HG02885 (cell line): Measurements from ENCODE around the gene SV2B.

Experiments used
- ATAC-seq: cut with Tn5 transposase; IDR thresholded peaks from one replicate; pipeline ENCODE4 v1.9.1; 2021; ENCODE audit warnings: mild to moderate bottlenecking; ENCODE audit not compliant: unreplicated experiment, poor library complexity

The SV2B gene

GRCh38 chr15:91224755-91225380, 124.8 kb downstream of the SV2B start:
- ATAC-seq, result no peak

- ATAC-seq, result no peak
These were observed 125.7 kb downstream of the SV2B start for GRCh38 chr15:91225741-91226140.

- ATAC-seq, result no peak
These were observed 127.1 kb downstream of the SV2B start for GRCh38 chr15:91227117-91227516.

DNA sequence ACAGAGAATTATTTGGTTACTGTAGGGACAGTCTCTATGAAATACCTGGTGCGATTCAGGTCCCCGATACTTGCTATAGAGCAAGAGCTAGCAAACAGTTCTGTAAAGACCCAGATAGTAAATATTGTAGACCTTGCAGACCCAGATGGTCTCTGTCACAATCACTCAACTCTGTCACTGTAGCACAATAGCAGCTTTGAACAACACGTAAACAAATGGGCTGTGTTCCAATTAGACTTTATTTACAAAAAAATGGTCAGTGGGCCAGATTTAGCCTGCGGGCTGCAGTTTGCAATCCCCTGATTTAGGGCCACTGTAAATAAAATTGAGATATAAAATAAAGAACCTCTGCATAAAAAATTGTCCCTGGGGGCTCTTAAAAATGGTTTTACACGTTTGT, 127.7 kb downstream of the SV2B start:
- ATAC-seq, result no peak

GRCh38 chr15:91228383-91228782, 128.3 kb downstream of the SV2B start:
- ATAC-seq, result no peak

DNA sequence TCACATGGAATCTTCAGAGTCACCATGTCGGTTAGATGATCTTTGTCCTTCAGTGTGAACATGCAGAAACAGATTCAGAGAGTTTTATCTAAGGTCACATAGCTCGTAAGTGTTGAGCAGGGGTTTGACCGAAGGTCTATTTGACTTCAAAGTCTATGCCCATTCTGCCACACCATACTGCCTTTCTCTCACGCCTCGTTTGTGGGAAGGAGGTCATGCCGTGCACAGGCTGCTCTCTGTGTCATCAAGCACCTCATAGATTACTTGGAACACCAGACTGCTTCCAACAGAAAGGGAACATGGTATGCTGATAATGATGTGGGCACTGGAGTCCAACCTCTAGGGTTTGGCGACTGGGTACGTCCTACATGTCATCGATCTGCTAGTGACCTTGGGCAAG, 128.8 kb downstream of the SV2B start:
- ATAC-seq, result no peak

DNA sequence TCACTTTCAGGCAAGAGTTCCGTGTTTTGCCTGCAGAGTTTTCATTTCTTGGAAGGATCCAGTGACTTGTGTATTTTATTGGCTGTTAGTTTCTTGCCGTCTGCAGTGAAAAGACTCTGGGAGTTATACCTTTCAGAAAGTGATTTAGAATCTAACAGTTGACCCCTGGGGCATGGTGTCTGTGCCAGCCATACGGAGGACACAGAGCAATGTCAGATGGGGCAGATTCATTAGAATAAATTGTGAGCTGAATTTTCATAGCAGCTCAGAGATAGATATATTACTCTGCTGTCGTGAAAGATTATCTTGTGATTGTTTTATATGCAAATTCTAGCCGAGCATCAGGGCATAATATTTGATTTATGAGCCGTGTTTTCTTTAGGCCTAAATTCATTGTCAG, 131.6 kb downstream of the SV2B start:
- ATAC-seq, result no peak

- no peak for ATAC-seq
These were observed 134.7 kb downstream of the SV2B start for GRCh38 chr15:91234759-91235158.

GRCh38 chr15:91235376-91235775, 135.3 kb downstream of the SV2B start:
- ATAC-seq, result no peak

GRCh38 chr15:91237445-91237844, 137.4 kb downstream of the SV2B start:
- ATAC-seq, result no peak

DNA sequence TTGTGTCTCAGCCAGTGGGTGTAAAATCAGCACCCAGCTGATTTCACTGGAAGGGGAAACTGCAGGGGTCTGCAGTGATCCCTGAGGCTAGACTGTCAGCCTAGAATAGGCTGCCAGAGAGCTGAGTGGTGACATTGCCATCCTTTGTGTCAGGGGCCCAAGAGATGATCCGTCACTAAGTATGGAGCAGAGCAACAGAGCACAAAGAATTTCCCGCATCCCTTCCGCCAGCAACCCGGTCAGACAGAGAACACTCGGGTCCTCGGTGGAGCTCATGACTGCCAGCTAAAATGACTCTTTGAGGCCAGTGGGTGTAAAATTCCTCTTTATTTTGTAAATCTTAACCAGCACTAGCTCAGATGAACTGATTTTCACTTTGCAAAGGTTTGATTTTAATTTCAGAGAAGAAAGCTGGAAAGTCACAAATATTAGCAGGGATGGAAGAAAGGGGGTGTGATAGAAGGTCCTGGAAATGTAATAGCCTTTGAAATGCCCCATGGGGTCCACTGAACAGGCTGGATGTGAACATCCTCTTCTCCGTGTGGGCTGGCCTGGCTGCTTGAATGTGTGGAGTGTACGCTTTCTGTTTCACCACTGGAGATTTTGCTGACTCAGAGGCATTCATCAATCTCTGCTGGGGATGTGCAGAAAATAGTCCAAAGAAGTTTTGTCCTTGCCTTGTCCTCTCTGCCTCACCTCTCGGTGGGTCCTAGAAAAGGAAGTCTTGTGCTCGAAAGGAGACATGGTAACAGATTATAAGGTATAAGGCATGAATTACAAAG, 138.8 kb downstream of the SV2B start:
- ATAC-seq, result no peak

DNA sequence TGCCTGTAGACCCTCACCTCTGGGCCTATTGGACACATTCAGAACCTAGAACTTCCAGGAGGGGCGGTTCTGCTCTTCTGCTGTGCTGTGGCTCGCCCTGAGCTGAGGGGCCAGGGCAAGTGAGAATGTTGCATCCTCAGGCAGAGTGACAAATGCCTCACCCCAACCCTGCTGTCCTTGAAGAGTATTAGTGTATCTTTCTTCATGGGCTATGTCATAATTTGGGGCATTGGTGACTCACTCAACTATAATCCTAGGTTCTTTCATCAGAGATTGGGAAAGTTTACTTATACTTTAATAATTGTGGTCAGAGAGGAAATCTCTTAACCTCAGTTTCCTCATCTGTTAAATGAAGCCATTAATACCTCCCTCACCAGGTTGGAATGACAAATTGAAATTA, 143.8 kb downstream of the SV2B start:
- no peak for ATAC-seq

GRCh38 chr15:91244919-91245318, 144.9 kb downstream of the SV2B start:
- ATAC-seq, result no peak

- no peak for ATAC-seq
These were observed 146.9 kb downstream of the SV2B start for GRCh38 chr15:91246998-91247397.

DNA sequence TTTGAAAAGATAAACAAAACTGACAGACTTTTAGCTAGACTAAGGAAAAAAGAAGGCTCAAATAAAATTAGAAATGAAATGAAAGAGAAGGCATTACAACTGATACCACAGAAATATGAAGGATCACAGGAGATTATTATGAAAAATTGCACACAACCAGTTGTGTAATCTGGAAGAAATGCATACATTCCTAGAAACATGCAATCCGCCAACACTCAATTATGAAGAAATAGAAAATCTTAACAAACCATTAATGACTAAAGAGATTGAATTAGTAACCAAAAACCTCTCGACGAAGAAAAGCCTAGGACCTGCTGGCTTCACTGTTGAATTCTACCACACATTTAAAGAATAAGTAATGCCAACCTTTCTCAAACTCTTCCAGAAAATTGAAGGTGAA, 149.5 kb downstream of the SV2B start:
- ATAC-seq, result no peak

DNA sequence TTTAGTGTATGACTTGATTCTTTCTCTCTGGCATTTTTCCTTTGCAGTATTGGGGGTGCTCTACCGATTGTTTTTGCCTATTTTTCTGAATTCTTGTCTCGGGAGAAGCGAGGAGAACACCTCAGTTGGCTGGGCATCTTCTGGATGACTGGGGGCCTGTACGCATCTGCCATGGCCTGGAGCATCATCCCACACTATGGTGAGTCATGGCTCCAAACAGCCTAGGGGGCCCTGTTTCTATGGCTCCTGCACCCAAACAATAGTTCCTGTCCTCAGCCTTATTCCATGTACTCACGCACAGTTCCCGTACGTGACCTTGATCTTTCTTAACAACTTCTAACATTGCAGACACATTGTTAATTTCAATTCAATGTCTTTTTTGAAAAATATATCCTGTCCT, 152.3 kb downstream of the SV2B start:
- no peak for ATAC-seq

DNA sequence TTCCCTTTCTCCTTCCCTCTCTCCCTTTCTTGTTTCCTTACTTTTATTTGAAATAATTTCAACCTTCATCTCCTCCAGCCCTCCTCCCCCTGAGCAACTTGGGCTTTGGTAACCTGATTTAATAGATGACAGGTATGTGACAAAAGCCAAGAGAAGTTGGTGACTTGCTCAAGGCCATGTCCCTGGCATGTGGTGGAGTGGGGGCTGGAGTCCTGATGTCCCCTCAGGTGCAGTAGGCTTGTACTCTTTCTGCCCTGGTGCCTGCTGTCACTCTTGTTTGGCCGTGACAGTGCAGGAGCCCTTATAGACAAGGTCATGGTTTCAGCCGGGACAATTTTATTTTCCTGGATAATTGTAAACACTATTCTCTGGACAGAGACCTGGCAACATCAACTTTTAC, 152.7 kb downstream of the SV2B start:
- no peak for ATAC-seq

GRCh38 chr15:91253605-91254004, 153.5 kb downstream of the SV2B start:
- ATAC-seq, result no peak

DNA sequence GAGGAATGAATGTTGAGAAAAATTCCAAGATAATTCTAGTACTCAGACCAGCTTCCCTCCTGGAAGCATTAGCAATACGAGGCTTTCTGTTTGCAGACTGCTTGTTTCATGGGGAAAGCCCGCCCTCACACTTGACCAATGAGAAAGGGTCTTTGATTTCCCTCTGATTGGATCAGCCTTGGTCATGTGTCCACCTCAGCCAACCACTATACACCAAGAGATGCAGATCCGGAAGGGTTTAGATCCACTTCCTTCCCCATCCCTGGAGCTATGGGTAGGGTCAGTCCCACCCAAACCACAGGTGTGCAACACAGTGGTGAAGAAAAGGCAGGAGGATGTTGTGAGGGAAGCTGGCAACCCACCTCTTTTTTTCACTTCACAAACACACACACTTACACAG, 154.7 kb downstream of the SV2B start:
- ATAC-seq, result no peak

DNA sequence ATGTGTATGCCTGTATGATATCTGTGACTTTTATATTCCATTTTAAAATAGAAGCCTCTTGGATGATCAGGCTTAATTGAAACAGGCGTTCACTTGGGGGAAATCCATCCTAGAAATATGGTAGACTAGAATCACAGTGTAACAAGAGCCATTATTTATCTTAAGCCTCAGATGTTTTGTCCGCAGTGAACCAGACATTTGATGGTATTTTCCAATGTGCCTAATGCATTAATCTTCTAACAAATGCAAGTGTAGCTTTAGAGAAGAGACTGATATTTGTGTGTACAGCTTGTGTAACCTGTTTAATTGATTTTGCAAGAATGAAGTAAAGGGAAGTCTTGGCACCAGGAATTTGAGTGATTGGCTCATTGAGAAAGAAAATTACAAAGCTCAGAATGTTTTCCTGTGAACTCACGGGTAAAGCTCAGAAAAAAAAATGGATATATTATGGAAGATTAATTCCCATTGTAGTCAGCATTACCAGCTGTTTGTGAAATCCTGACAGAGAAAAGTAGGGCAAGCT, 155.7 kb downstream of the SV2B start:
- no peak for ATAC-seq

DNA sequence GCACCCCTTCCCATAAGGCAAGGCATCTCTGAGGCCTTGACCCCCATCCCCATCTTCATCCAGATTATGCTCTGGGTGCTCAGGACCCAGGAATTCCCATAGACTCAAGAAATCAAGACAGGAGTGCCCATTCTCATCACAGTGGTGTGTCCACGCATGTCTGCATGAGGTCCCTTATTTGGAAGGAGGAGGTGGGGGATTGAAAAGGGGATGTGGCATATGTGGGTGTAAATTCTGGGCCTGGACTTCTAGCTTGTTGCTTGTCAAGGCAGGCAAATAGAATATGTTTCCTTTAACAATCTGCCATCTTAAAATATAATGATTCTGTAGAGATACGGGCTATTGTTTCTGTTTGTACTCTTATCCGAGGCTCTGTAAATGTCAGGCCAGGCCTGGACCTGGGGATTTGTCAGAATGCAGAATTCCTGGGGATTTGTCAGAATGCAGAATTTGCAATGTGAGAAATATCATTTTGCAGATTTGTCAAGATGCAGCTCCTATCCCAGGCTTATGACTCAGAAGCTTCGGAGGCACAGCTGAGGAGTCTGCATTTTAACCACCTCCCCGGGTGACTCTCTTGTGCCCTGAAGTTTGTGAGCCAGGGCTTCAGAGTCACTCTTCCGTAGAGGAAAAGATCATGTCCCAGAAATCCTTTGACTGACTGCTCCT, 157.8 kb downstream of the SV2B start:
- ATAC-seq, result no peak
